ENCODE measurements around the gene MYO3B. TPM values are rescaled to one million over a fixed set of nuclear protein-coding genes. Genes with fewer than 3 reads are reported as not detected.

MYO3B gene
- total RNA-seq, 1 donor from 2014 or later = not detected

- Mint-ChIP-seq H3K4me3 (ENCODE audit: low read depth) (no peak overlapping the region), H3K27ac (no peak overlapping the region), H3K36me3 (ENCODE audit: insufficient read depth) (no peaks in the 10 kb centered on the region), H3K27me3 (no peaks in the 10 kb centered on the region), H3K9me3 (ENCODE audit: low read depth) (no peaks in the 10 kb centered on the region), H3K4me1 (ENCODE audit: low read depth) (no peaks in the 10 kb centered on the region)
- TF ChIP-seq CTCF (IDR thresholded peaks at IDR 0.05; ENCODE audit: unreplicated experiment) = no peak
- no peak for DNase-seq (ENCODE audit: low spot score, unreplicated experiment)
These were observed 385.5 kb downstream of the MYO3B start for GRCh38 chr2:170563401-170563800.

- Mint-ChIP-seq H3K4me3 (ENCODE audit: low read depth) (no peak overlapping the region), H3K4me1 (ENCODE audit: low read depth) (no peaks in the 10 kb centered on the region), H3K27ac (no peak overlapping the region), H3K27me3 (no peaks in the 10 kb centered on the region), H3K9me3 (ENCODE audit: low read depth) (no peaks in the 10 kb centered on the region), H3K36me3 (ENCODE audit: insufficient read depth) (no peaks in the 10 kb centered on the region)
- no peak for DNase-seq (ENCODE audit: low spot score, unreplicated experiment)
- TF ChIP-seq CTCF (IDR thresholded peaks at IDR 0.05; ENCODE audit: unreplicated experiment) = no peak
These were observed 388.2 kb downstream of the MYO3B start for GRCh38 chr2:170566138-170566537.

- no peaks in the 10 kb centered on the region for H3K27me3 Mint-ChIP-seq
- no peaks in the 10 kb centered on the region for H3K9me3 Mint-ChIP-seq (ENCODE audit: low read depth)
- no peak overlapping the region for H3K27ac Mint-ChIP-seq
- H3K36me3 Mint-ChIP-seq (ENCODE audit: insufficient read depth) = no peaks in the 10 kb centered on the region
- H3K4me1 Mint-ChIP-seq (ENCODE audit: low read depth) = no peaks in the 10 kb centered on the region
- no peak overlapping the region for H3K4me3 Mint-ChIP-seq (ENCODE audit: low read depth)
- DNase-seq (ENCODE audit: low spot score, unreplicated experiment) = no peak
- TF ChIP-seq CTCF (IDR thresholded peaks at IDR 0.05; ENCODE audit: unreplicated experiment) = no peak
These were observed 389.5 kb downstream of the MYO3B start for GRCh38 chr2:170567429-170567828.

- Mint-ChIP-seq H3K9me3 (ENCODE audit: low read depth) (no peaks in the 10 kb centered on the region), H3K4me3 (ENCODE audit: low read depth) (no peak overlapping the region), H3K4me1 (ENCODE audit: low read depth) (no peaks in the 10 kb centered on the region), H3K36me3 (ENCODE audit: insufficient read depth) (no peaks in the 10 kb centered on the region), H3K27ac (no peak overlapping the region), H3K27me3 (no peaks in the 10 kb centered on the region)
- no peak for TF ChIP-seq CTCF (IDR thresholded peaks at IDR 0.05; ENCODE audit: unreplicated experiment)
- no peak for DNase-seq (ENCODE audit: low spot score, unreplicated experiment)
These were observed 390.6 kb downstream of the MYO3B start for GRCh38 chr2:170568511-170568910.

GRCh38 chr2:170571612-170572011 lies 393.7 kb downstream of the MYO3B start:
- no peak overlapping the region for H3K4me3 Mint-ChIP-seq (ENCODE audit: low read depth)
- H3K27ac Mint-ChIP-seq = no peak overlapping the region
- H3K9me3 Mint-ChIP-seq (ENCODE audit: low read depth) = no peaks in the 10 kb centered on the region
- H3K36me3 Mint-ChIP-seq (ENCODE audit: insufficient read depth) = no peaks in the 10 kb centered on the region
- no peak for TF ChIP-seq CTCF (IDR thresholded peaks at IDR 0.05; ENCODE audit: unreplicated experiment)
- peaks cover 7% of the 10 kb centered on the region for H3K4me1 Mint-ChIP-seq (ENCODE audit: low read depth)
- no peaks in the 10 kb centered on the region for H3K27me3 Mint-ChIP-seq
- no peak for DNase-seq (ENCODE audit: low spot score, unreplicated experiment)

All from progenitor cell of endocrine pancreas (in vitro differentiated cells).